GM21528 (cell line): ENCODE data around the gene EPS15.
"Not testable (repeated sequence)": the region's sequence is repeated elsewhere in the genome, so short reads cannot be mapped to it uniquely, and the experiment has no call there.

Source experiments
- ATAC-seq: cut with Tn5 transposase; IDR thresholded peaks from one replicate; pipeline ENCODE4 v1.9.1; 2021; ENCODE audit warnings: mild to moderate bottlenecking, moderate library complexity; ENCODE audit not compliant: unreplicated experiment, low FRiP score

The EPS15 gene

DNA sequence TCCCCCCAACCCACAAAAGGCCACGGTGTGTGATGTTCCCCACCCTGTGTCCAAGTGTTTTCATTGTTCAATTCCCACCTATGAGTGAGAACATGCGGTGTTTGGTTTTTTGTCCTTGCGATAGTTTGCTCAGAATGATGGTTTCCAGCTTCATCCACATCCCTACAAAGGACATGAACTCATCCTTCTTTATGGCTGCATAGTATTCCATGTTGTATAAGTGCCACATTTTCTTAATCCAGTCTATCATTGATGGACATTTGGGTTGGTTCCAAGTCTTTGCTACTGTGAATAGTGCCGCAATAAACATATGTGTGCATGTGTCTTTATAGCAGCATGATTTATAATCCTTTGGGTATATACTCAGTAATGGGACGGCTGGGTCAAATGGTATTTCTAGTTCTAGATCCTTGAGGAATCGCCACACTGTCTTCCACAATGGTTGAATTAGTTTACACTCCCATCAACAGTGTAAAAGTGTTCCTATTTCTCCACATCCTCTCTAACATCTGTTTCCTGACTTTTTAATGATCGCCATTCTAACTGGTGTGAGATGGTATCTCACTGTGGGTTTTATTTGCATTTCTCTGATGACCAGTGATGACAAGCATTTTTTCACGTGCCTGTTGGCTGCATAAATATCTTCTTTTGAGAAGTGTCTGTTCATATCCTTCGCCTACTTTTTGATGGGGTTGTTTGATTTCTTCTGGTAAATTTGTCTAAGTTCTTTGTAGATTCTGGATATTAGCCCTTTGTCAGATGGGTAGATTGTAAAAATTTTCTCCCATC, 44.0 kb downstream of the EPS15 start:
- not testable (repeated sequence) for ATAC-seq

DNA sequence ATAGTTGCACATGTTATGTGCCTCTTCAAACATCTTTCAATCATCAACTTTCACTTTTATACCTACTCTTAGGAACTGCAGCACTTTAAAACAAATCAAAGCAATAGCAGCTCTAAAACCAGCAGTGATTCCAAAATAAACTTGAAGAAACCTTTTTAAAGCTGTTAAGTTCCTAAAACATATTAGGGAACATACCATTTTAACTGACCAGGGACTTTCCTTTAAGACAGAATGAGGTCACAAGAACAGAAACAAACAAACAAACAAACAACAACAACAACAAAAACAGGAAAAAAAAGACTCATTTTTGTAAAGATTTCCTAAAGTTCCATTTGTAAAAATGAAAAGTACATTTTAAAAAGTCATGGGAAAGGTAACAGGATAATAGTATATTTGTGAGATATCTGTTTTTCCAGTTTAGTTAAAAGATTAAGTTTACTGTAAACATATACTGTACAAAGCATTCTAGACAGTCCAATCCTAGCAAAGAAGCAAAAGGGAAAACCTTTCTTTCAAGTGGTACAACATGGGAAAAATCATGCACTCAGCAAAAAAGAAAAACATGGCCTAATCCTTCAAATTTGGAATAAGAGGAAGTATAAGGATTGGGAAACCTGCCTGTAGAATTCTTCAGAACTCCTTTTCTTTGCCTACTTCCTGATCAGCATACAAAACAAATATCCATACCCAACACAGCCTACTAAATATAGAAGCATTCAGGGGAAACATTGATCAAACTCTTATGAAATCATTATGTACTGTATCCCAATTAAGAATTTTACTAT, 45.5 kb downstream of the EPS15 start:
- no peak for ATAC-seq

DNA sequence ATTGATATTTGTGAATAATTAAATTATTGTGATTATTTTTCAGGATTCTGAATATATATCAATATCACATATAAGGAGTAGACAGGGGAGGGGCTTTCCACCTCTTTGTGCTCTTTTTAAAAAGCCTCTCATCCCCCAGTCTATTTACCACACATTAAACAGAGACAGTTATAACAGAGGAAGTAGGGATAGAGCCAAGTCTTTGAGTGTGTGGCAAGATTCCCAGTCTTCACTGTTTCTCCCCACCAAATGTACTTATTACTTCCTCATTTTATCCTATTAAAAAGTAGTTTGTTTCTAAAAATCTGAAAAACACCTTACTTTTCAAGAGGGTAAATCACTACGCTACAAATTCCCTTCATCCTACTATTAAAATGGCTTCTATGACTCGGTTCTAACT, 46.7 kb downstream of the EPS15 start:
- ATAC-seq: no peak

DNA sequence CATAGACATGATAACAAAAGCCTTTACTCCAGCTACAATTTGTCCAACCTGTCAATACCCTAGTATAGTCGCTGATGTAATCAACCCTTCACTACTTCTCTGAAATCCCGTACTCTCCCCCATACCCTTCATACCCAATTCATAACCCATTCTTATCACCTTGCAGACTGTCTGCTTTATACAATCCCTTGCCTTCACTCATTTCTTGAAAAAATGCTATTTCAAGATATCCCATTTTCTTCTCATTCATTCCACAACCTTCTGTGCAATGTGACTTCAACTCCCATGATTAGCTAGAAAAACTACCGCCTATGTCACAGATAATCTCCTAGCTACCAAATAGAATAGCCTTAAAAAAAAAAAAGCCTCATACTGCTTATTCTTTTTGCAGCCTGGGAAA, 49.5 kb downstream of the EPS15 start:
- no peak for ATAC-seq

DNA sequence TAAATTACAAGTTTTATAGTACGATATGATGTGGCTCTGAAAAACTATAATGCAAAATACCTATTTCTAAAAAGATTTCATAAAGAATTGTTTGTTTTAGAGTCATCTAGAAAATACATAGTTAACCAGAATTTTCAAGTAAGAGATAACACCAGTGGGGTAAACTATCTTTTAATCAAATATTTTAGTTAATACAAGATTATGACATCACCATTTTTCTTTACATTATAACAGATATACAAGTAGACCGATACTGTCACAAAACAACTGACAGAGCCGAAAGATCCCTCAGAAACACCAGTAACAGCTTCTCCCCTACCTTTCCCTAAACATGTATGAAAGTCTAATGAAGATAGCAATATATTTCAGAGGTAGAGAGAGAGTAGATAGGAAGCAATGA, 54.2 kb downstream of the EPS15 start:
- no peak for ATAC-seq

DNA sequence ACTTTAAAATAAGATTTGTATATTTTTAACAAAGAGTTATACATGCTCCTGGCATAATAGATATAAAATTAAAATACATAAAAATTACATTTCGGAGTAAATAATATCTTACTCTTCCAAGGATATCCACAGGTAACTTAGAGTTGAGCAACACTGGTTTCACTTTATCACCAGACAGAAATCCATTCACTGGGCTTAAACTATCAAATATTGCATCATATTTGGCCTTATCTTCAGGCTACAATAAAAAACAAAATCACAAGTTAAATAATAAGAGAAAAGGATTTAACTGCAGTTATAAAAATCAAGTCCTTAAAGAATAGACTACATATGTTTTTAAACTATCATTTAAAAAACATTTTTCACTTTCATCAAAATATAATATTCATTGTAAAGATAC, 55.5 kb downstream of the EPS15 start:
- ATAC-seq: no peak

DNA sequence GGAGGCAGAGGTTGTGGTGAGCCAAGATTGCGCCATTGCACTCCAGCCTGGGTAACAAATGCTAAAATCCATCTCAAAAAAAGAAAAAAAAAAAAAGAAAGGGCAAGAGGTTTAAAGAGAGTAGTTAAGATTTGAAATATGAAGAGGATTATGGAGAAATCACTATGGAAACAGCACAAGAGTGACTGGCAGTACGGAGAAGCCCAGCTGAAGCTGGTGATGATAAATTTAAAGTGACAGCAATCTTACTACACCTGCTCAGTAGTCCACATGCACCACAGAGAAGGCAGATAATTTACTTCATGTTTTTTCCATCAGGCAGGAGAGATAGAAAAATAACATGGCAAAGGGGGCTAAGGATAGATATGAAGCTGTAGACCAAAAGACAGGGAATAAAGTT, 56.8 kb downstream of the EPS15 start:
- not testable (repeated sequence) for ATAC-seq

DNA sequence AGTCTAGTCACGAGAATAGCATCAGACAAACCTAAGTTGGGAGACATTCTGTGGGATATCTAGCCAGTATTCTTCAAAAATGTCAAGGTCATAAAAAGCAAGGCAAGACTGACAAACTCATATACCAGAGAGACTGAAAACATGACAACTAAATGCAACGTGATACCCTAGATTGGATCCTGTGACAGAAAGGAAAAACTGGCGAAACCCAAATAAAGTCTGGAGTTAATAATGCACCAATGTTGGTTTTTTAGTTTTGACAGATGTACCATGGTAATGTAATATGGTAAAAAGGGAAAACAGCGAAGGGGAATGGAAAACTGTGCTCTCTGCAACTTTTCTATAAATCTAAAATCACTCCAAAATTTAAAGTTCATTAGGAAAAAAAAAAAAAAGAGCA, 64.5 kb downstream of the EPS15 start:
- ATAC-seq: no peak

DNA sequence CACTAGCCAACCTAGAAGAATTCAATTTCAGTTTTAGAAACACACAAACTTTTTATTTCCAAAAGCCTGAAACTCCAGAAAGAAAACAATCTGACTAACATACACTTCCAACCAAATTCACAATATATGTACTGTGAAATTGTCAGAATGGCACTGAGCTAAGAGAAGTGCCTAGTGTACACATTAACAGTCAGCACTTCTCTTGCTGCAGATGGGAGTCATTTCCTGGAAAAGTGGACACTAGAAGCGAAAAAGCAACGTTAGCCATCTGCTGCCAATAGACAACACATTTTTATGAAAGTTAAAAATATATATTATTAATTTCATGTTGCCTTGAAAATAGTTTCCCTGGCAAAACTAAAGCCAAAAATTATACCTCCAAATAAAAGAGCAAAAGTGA, 66.1 kb downstream of the EPS15 start:
- no peak for ATAC-seq

DNA sequence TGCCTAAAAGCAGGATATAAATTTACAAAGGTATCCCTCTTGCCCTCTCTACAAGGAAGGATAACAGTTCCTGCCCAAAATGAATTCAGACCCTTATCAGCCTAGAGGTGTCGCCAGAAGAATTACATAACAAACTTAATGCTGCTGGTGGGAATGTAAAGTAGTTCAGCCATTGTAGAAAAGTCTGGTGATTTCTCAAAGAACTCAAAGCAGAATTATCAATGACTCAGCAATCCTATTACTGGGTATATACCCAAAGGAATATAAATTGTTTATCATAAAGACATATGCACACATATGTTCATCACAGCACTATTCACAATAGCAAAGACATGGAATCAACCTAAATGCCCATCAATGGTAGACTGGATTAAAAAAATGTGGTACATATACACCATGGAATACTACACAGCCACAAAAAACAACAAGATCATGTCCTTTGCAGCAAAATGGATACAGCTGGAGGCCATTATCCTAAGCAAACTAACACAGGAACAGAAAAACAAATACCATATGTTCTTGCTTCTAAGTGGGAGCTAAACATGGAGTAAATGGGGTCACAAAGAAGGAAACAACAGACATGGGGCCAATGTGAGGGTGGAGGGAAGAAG, 70.1 kb downstream of the EPS15 start:
- not testable (repeated sequence) for ATAC-seq

DNA sequence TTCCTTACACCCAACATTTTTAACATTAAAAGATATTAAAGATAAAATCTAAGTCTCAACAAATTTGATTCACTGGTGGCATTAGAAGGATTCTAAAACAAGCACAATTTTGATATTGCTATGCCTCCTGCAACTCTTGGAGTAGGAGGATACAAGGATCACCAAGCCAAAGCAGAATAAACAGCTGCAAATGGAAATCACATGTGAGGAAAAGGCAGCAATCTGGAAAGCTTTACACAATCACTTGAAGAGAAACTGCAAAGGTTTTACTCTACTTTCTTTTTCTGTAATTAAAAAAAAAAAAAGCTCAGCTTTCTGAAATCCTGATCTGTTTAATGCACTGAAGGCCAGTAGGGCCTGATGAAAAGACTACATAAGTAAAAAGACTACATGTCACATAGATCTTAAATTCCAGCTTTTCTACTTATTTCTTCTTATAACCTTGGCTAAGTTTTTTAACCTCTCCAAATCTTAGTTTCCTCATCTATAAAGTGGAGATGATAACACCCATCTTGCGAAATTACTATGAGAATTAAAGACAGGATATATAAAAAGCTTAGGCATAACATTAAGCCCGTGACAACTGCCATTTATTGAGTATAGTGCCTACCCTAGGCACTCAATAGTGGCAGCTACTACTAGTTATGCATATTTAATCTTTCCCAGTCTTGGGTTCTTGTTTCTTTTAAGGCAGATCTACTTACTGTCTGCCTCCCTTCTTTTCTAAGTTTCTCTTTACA, 73.5 kb downstream of the EPS15 start:
- ATAC-seq: no peak

DNA sequence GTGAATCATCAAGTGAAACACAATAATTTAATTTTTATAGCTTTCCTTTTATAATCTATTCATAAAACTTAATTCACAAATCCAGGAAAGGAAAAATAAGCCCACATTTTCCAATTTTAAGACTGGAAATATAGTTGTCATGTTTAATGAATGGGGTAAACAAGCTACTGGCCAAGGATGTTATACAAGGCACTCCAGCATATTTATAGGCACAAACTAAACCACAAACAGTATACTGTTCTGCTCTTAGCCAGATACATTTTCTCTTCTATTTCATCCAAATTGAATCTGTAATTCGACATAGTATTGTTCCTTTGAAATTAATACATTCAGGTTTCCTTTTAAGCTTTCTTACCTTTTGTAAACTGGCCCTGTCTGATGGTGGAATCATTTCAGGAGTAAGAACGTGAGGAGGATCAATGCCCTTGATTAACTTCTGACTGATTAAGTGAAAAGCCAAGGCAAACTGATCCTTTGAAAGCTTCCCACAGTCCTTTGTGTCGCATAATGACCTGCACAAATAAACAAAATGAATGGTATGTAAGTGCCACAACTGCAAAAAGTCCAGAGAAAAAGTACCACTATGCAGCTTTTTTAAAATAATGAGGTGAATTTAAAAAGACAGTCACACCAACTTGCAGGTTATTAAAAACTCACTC, 74.4 kb downstream of the EPS15 start:
- no peak for ATAC-seq

DNA sequence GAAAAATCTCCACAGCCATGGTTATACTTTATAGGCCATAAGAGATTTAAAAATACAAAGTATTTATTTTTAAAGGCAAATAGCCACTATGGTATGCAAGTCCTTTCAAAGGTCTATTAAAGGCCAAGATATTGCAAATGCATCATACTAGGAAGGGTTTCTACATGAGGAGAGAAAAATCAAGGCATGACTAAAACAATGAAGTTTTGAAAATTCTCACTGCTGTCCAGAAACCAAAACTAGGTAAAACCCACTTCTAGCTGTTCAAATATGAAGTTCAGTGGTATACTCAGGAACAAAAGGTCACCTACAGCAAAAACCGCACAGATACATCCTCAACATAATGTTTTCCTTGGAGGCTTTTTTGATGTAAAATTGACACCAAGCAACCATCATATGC, 75.0 kb downstream of the EPS15 start:
- no peak for ATAC-seq

DNA sequence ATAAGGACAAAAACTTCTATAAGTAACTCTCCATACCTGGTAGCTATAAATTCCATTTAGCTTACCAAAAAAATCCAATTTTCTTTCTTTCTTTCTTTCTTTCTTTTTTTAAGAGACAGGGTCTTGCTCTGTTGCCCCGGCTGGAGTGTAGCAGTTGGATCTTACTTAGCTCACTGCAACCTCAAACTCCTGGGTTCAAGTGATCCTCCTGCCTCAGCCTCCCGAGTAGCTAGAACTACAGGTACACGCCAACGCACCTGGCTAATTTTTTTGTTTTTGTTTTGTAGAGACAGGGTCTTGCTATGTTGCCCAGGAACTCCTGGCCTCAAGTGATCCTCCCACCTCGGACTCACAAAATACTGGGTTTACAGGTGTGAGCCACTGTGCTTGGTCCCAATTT, 75.5 kb downstream of the EPS15 start:
- no peak for ATAC-seq

DNA sequence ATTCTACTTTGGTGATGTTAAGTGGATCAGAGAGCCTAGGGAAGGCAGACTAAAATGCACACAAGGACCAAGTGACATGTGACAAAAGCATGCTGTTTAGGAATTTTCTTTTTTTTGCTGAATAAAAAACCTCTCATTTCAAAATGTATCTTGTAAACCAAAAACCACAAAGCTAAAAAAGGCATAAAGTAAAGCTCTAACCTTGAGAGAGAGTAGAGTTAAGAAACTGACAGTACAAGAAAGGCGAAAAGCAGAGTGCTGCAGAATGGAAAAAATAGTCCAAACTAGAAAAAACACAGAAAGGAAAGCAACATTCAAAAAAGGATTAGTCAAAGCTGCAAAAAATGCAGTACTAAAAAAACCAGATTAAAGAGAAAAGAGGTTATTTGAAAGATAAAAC, 76.5 kb downstream of the EPS15 start:
- ATAC-seq: no peak

DNA sequence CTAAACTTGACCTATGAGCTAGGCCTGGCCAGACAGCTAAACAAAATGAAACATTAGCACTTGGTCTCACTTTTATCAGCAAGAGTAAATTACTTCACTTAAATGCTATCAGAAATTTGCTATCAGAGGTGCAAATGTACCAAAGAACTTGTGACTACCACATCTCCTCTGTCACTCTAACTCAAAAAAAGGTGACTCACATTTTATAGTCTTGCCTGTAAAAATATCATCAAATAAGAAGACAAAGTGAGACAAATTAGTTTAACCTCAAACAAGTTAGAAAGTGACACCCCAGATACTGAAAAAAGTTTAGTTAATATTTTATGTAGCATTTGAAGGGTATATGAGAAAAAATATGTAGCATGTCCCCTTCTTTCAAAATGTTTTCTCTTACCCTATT, 76.9 kb downstream of the EPS15 start:
- ATAC-seq: no peak

DNA sequence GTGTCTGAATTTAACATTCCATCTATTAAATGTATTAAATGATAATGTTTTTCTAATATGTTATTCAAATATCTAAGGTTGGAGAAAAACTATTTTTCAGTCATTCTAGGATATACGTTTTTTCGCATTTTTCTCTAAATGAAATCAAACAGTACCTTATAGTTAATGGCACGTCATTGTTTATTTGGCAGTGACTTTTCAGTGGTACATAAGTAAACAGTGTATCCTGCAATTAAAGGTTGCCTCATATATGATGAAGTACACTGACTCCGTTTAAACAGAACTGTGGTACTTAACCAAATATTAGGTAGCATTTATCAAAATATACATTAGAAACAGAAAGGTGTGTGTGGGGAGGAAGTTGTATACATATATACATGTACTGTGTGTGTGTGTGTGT, 79.2 kb downstream of the EPS15 start:
- ATAC-seq: no peak

DNA sequence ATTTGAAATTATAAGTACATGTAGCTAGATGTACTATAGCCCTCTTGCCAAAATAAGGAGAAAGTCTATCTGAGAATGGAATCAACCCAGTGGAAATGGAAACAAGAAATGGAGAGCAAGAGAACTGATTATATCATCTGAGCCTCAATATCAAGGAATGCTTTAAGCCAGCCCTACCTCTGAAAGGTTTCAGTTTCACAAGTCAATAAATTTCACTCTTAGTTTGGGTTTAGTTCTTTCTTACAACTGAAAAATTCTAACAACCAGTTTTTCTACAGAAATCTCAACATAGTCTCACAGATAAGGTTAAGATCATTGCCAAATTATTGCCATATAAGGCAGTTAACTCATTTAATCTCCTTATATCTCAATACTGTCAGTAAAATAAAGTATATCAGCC, 80.0 kb downstream of the EPS15 start:
- no peak for ATAC-seq

DNA sequence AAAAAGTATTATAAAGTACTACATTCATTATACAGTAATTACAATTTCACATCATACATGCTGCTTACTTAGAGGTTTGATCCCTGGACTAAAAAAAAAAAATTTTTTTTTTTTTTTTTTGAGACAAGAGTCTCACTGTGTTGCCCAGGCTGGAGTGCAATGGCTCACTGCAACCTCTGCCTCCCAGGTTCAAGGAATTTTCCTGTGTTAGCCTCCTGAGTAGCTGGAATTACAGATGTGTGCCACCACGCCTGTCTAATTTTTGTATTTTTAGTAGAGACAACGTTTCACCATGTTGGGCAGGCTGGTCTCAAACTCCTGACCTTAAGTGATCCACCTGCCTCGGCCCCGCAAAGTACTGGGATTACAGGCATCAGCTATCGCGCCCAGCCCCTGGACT, 81.7 kb downstream of the EPS15 start:
- not testable (repeated sequence) for ATAC-seq

DNA sequence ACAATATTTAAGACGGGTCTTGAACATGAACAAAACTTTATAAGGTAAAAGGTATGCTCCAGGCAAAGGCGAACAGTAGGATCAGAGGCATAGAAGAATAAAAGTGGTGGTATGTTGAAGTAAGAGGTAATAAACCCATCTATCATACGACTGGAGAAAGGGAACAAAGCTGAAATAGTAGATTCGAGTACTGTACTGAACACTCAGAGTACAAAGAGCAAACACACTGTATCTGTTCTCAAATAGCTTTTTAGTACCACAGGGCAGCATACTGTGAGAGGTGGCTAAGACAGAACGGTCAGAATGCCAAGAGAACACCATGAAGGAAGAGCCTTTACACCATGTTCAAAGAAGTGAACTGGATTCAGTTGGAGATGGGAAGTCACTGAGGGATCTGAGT, 83.2 kb downstream of the EPS15 start:
- no peak for ATAC-seq
